GM23248 (cell line): ENCODE results near the gene PLCH2. TPM values are rescaled to one million over a fixed set of nuclear protein-coding genes. Genes with fewer than 3 reads are reported as not detected.

ENCODE experiments used
- DNase-seq: peaks from one replicate; pipeline ENCODE4 v3.0.0-alpha.2; 2015
- H2AFZ ChIP-seq: fragments of 200-600 bp; sonication (generic); 2 replicates; pipeline ENCODE4 v1.6.1; 2016; ENCODE audit warnings: antibody characterized with exemption
- H3F3A ChIP-seq: fragments of 200-600 bp; sonication (generic); 2 replicates; pipeline ENCODE4 v1.6.1; 2016; ENCODE audit warnings: mild to moderate bottlenecking, antibody characterized with exemption, mixed run types; ENCODE audit not compliant: insufficient read depth
- H3K27ac ChIP-seq: fragments of 200-600 bp; sonication (generic); 2 replicates; pipeline ENCODE4 v1.5.1; 2016; ENCODE audit warnings: mild to moderate bottlenecking
- H3K27me3 ChIP-seq: fragments of 200-600 bp; sonication (generic); replicated peaks from 2 replicates; pipeline ENCODE4 v1.6.1; 2016; ENCODE audit warnings: mild to moderate bottlenecking; ENCODE audit not compliant: insufficient read depth
- H3K36me3 ChIP-seq: fragments of 200-600 bp; sonication (generic); 2 replicates; pipeline ENCODE4 v1.6.1; 2016; ENCODE audit warnings: low read depth, mild to moderate bottlenecking
- H3K4me1 ChIP-seq: fragments of 200-600 bp; sonication (generic); 2 replicates; pipeline ENCODE4 v1.6.1; 2016; ENCODE audit warnings: mild to moderate bottlenecking; ENCODE audit not compliant: insufficient read depth
- H3K4me2 ChIP-seq: fragments of 200-600 bp; sonication (generic); one replicate; pipeline ENCODE4 v1.6.1; 2016; ENCODE audit warnings: mild to moderate bottlenecking; ENCODE audit not compliant: unreplicated experiment
- H3K4me3 ChIP-seq: fragments of 200-600 bp; sonication (generic); 2 replicates; pipeline ENCODE4 v1.5.1; 2016; ENCODE audit warnings: mild to moderate bottlenecking
- H3K79me2 ChIP-seq: fragments of 200-600 bp; sonication (generic); 2 replicates; pipeline ENCODE4 v1.6.1; 2016; ENCODE audit warnings: mild to moderate bottlenecking; ENCODE audit not compliant: insufficient read depth
- H3K9ac ChIP-seq: fragments of 200-600 bp; sonication (generic); 2 replicates; pipeline ENCODE4 v1.6.1; 2016; ENCODE audit warnings: mild to moderate bottlenecking
- H3K9me2 ChIP-seq: fragments of 200-600 bp; sonication (generic); 2 replicates; pipeline ENCODE4 v1.6.1; 2016; ENCODE audit warnings: mixed run types, mild to moderate bottlenecking, moderate library complexity; ENCODE audit not compliant: insufficient read depth
- H3K9me3 ChIP-seq: fragments of 200-600 bp; sonication (generic); one replicate; pipeline ENCODE4 v1.6.1; 2017; ENCODE audit warnings: low read depth
- H4K20me1 ChIP-seq: fragments of 200-600 bp; sonication (generic); 2 replicates; pipeline ENCODE4 v1.6.0; 2016; ENCODE audit not compliant: insufficient read depth
- EZH2 ChIP-seq: fragments of 200-600 bp; sonication (generic); IDR thresholded peaks from 2 replicates; pipeline ENCODE4 v1.6.1; 2018; ENCODE audit warnings: antibody characterized with exemption, mild to moderate bottlenecking; ENCODE audit not compliant: insufficient read depth, poor library complexity, severe bottlenecking
- EZH2phosphoT487 ChIP-seq: fragments of 200-600 bp; sonication (generic); IDR thresholded peaks from 2 replicates; pipeline ENCODE4 v1.6.1; 2018; ENCODE audit warnings: antibody characterized with exemption, moderate library complexity, mild to moderate bottlenecking, low read depth; ENCODE audit not compliant: insufficient read depth
- WGBS, 2 experiments: methylation state at CpG; one replicate each; pipeline ENCODE4 v1.1.6; 2015 to 2017; ENCODE audit warnings: low lambda C conversion rate in 2 of 2, low coverage in 1 of 2; ENCODE audit errors: missing lambda C conversion rate in 2 of 2; 5-methylcytosine and 5-hydroxymethylcytosine counted together
- in situ Hi-C: fragments of 300-500 bp; cut with MboI; formaldehyde crosslinking; loops from 2 replicates; pipeline ENCODE4 v1.15.0; 2020
- polyA plus RNA-seq: library from polyadenylated mRNA; unstranded; fragments of >200 nt; fragmentation: Nextera tagmentation; extraction: Ambion mirVana; gene quantifications from 2 replicates; pipeline ENCODE4 v1.2.1, GENCODE V29; 2016
- total RNA-seq: library from RNA; depleted of rRNA; stranded (reverse); fragments of >200 nt; shearing (Covaris generic); gene quantifications from 2 replicates; pipeline ENCODE4 v1.2.3, GENCODE V29; 2014

PLCH2 gene
- total and polyA plus RNA-seq, 2 experiments from 2014 or later, result not detected

GRCh38 chr1:2465371-2466269 is 10.5 kb upstream of the PLCH2 start:
- Histone ChIP-seq H3K79me2 (no peaks in the 10 kb centered on the region), H3K9me3 (no peaks in the 10 kb centered on the region), H3K27ac (no peak overlapping the region), H3K27me3 (peaks cover 39% of the 10 kb centered on the region), H4K20me1 (no peaks in the 10 kb centered on the region), H3K4me3 (no peak overlapping the region), H3F3A (no peaks in the 10 kb centered on the region), H3K4me2 (no peak overlapping the region), H3K4me1 (no peaks in the 10 kb centered on the region), H3K9ac (no peak overlapping the region), H3K9me2 (no peaks in the 10 kb centered on the region), H3K36me3 (no peaks in the 10 kb centered on the region), H2AFZ (no peak overlapping the region)
- in situ Hi-C loops, result no loop called here
- 48 to 61% methylated on average over 32 to 33 of the region's 33 CpGs for WGBS, 2 experiments
- TF ChIP-seq EZH2phosphoT487 (no peak), EZH2 (no peak)
- DNase-seq, result no peak

GRCh38 chr1:2466270-2466665 is 9.8 kb upstream of the PLCH2 start:
- Histone ChIP-seq H3K4me3 (no peak overlapping the region), H3K4me2 (no peak overlapping the region), H3K27ac (no peak overlapping the region), H3K27me3 (peaks cover 41% of the 10 kb centered on the region), H3K9me3 (no peaks in the 10 kb centered on the region), H2AFZ (no peak overlapping the region), H3K9ac (no peak overlapping the region), H3K4me1 (no peaks in the 10 kb centered on the region), H3K9me2 (no peaks in the 10 kb centered on the region), H3K36me3 (no peaks in the 10 kb centered on the region), H3K79me2 (no peaks in the 10 kb centered on the region), H3F3A (no peaks in the 10 kb centered on the region), H4K20me1 (no peaks in the 10 kb centered on the region)
- no peak for DNase-seq
- in situ Hi-C loops, result no loop called here
- WGBS, 2 experiments, result 39 to 50% methylated on average over 10 to 11 of the region's 12 CpGs
- no peak for TF ChIP-seq EZH2phosphoT487
- no peak for TF ChIP-seq EZH2

GRCh38 chr1:2466958-2467554 is 9.0 kb upstream of the PLCH2 start:
- in situ Hi-C loops, result no loop called here
- no peaks in the 10 kb centered on the region for H4K20me1 ChIP-seq
- H2AFZ ChIP-seq, result no peak overlapping the region
- H3K9ac ChIP-seq, result no peak overlapping the region
- peaks cover 38% of the 10 kb centered on the region for H3K27me3 ChIP-seq
- H3K4me3 ChIP-seq, result no peak overlapping the region
- H3K9me3 ChIP-seq, result no peaks in the 10 kb centered on the region
- no peaks in the 10 kb centered on the region for H3K36me3 ChIP-seq
- TF ChIP-seq EZH2, result no peak
- no peak for TF ChIP-seq EZH2phosphoT487
- no peak overlapping the region for H3K27ac ChIP-seq
- no peaks in the 10 kb centered on the region for H3F3A ChIP-seq
- no peaks in the 10 kb centered on the region for H3K4me1 ChIP-seq
- 1 to 8% methylated on average over 2 to 20 of the region's 30 CpGs for WGBS, 2 experiments
- no peaks in the 10 kb centered on the region for H3K79me2 ChIP-seq
- no peak for DNase-seq
- no peaks in the 10 kb centered on the region for H3K9me2 ChIP-seq
- no peak overlapping the region for H3K4me2 ChIP-seq

DNA sequence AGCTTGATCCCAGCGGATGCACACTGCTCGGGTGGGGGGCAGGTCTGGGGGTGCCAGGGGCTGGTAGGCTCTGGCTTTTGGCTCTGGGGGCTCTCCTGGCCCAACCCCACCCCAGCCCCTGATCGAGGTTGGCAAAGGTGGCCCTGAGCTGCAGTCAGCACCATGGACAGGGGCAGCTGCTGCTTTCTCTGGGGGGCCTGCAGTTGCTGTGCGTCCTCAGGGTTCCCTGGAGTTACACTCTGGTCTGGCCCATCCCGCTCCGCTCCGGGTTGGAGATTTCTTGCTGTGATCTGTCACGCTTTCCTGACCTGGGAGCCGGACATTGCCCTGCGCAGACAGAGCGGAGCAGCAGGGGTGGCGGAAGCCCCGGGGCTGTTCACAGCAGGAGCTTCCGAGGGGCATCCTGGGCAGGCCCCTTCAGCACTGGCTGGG is 8.0 kb upstream of the PLCH2 start:
- Histone ChIP-seq H3F3A (no peaks in the 10 kb centered on the region), H3K36me3 (no peaks in the 10 kb centered on the region), H2AFZ (no peak overlapping the region), H3K27me3 (peaks cover 39% of the 10 kb centered on the region), H3K4me1 (no peaks in the 10 kb centered on the region), H4K20me1 (no peaks in the 10 kb centered on the region), H3K4me2 (no peak overlapping the region), H3K27ac (no peak overlapping the region), H3K79me2 (no peaks in the 10 kb centered on the region), H3K9me3 (no peaks in the 10 kb centered on the region), H3K4me3 (no peak overlapping the region), H3K9ac (no peak overlapping the region), H3K9me2 (no peaks in the 10 kb centered on the region)
- no peak for TF ChIP-seq EZH2phosphoT487
- no peak for TF ChIP-seq EZH2
- in situ Hi-C loops, result no loop called here
- WGBS, 2 experiments, result 20 to 26% methylated on average over 11 to 13 of the region's 14 CpGs
- peak; percentile 51 for DNase-seq
